Nephron progenitor cell (in vitro differentiated cells): ENCODE data around the gene ADSS2.

ENCODE experiments used
- DNase-seq: peaks from one replicate; pipeline ENCODE4 v3.0.0; 2021
- H3K27ac Mint-ChIP-seq: 2 replicates; pipeline ENCODE4 v1.8.0; 2021; ENCODE audit warnings: mild to moderate bottlenecking, moderate library complexity, mixed read lengths
- H3K27me3 Mint-ChIP-seq: 2 replicates; pipeline ENCODE4 v1.8.0; 2021; ENCODE audit warnings: mild to moderate bottlenecking, low read depth, mixed read lengths; ENCODE audit not compliant: poor library complexity
- H3K36me3 Mint-ChIP-seq: 2 replicates; pipeline ENCODE4 v1.8.0; 2021; ENCODE audit warnings: low read depth, mixed read lengths
- H3K4me1 Mint-ChIP-seq: 2 replicates; pipeline ENCODE4 v1.8.0; 2021; ENCODE audit warnings: mixed read lengths
- H3K4me3 Mint-ChIP-seq: 2 replicates; pipeline ENCODE4 v1.8.0; 2021; ENCODE audit warnings: mild to moderate bottlenecking, moderate library complexity, mixed read lengths
- H3K9me3 Mint-ChIP-seq: 2 replicates; pipeline ENCODE4 v1.8.0; 2021; ENCODE audit warnings: mild to moderate bottlenecking, moderate library complexity, mixed read lengths
- CTCF ChIP-seq: fragments of 200-600 bp; sonication (generic); IDR thresholded peaks from 2 replicates; pipeline ENCODE4 v1.5.0; 2021; ENCODE audit warnings: antibody characterized with exemption

Gene ADSS2

DNA sequence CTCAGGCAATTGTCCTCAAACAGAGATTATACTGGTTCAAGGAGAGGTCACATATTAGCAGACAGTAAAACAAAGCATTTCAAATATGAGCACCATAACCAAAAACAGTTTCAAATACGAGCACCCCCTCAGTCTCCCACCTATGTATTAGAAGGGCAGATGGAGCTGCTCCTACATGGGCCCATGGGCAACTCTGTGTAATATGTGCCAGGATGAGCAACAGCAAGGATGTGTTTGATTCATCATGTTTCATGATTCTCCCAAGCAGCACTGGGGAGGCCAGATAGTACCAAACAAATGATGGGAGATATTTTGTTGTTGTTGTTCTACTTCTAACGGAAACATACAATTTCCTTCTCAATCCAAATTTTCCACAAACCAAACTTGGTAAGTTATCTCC, 8.9 kb downstream of the ADSS2 start:
- Mint-ChIP-seq H3K27ac (no peak overlapping the region), H3K4me1 (peaks cover 42% of the 10 kb centered on the region), H3K9me3 (peaks cover 4% of the 10 kb centered on the region), H3K36me3 (peaks cover 22% of the 10 kb centered on the region), H3K4me3 (no peak overlapping the region), H3K27me3 (no peaks in the 10 kb centered on the region)
- no peak for DNase-seq
- TF ChIP-seq CTCF = no peak

DNA sequence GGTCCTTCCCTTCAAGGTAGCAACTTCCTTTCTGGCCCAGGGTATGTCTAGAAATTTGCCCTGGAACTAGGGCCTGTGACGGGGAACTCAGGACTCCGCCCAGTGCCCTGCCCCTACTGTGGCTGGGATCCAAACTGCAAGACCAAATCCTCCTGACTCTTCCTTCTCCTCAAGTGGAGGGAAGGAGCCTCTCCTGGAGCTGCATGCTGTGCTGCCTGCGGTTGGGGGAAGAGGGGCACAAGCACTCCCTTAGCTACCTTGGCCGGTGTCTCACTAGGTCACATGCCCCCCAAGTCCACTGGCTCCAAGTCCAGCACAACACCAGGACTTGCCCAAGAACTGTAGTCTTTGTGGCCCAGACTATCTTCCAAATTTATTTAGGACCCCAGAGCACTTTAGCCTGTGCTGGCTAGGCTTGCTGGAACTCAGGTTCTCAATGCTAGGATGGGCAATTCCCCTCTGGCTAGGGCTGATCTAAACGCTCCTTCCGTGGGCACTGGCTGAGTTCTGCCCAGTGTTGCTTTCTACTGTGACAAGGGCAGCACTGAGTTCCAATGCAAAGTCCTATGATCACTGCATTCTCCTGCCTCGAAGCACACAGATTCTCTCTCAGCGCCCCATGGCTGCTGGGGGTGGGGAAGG, 12.2 kb downstream of the ADSS2 start:
- H3K27ac Mint-ChIP-seq = no peak overlapping the region
- no peaks in the 10 kb centered on the region for H3K27me3 Mint-ChIP-seq
- peaks cover 10% of the 10 kb centered on the region for H3K4me1 Mint-ChIP-seq
- TF ChIP-seq CTCF = no peak
- DNase-seq = no peak
- H3K4me3 Mint-ChIP-seq = no peak overlapping the region
- peaks cover 29% of the 10 kb centered on the region for H3K36me3 Mint-ChIP-seq
- H3K9me3 Mint-ChIP-seq = no peaks in the 10 kb centered on the region

DNA sequence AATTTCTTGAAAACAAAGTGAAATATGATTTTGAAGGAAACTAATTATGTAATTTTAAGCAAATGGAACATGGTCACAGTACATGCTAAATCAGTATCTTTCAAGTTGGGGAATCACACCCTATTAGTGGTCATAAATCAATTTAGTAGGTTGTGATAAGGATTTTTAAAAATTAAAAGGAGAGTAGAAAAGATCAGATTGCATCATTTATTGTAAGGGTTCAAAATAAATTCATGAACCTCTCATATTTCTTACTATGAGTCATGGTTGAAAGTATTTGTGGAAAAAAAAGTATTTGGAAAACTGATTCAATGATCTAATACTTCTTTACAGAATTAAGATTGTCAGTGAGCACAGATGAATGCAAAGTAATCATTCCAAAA, 14.6 kb downstream of the ADSS2 start:
- H3K36me3 Mint-ChIP-seq = peaks cover 24% of the 10 kb centered on the region
- peaks cover 10% of the 10 kb centered on the region for H3K4me1 Mint-ChIP-seq
- TF ChIP-seq CTCF = no peak
- H3K9me3 Mint-ChIP-seq = no peaks in the 10 kb centered on the region
- DNase-seq = no peak
- no peak overlapping the region for H3K4me3 Mint-ChIP-seq
- no peaks in the 10 kb centered on the region for H3K27me3 Mint-ChIP-seq
- H3K27ac Mint-ChIP-seq = no peak overlapping the region

DNA sequence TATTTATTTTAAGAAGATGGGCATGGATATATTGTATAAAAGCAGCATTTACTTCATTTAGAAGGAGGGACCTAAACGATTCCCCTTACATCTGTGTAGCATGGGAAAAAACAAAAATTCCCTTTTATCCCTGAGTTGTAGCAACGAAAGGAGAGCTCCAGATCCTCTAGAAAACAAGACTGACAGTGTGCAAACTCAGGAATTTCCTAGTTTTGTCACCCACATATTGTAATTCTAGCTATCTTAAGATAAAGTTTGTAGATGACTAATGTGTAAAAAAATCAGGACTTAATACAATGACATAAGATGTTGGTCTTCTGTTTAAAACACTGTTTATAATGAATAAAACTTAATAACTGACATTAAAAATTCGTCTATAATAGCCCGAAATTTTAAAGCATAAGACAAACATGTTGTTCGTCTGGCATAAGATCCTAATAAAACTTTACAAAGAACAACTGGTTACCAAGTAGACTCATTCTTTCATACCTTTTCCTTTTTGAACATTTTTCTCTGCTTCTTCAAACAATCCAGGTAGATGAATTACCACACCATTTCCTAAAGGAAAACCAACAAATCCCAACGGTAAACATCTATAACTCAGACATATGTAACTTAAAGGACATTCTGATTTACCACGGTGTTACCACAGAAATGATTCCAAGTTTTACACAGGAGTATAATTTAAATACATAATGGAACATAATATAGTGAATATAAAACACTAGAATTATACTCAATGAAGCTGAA, 15.2 kb downstream of the ADSS2 start:
- DNase-seq = no peak
- TF ChIP-seq CTCF = no peak
- peaks cover 24% of the 10 kb centered on the region for H3K36me3 Mint-ChIP-seq
- peak overlapping the region; percentile 24 for H3K27ac Mint-ChIP-seq
- peaks cover 10% of the 10 kb centered on the region for H3K4me1 Mint-ChIP-seq
- H3K27me3 Mint-ChIP-seq = no peaks in the 10 kb centered on the region
- H3K9me3 Mint-ChIP-seq = no peaks in the 10 kb centered on the region
- no peak overlapping the region for H3K4me3 Mint-ChIP-seq

GRCh38 chr1:244435562-244436205, 16.0 kb downstream of the ADSS2 start:
- TF ChIP-seq CTCF = no peak
- Mint-ChIP-seq H3K36me3 (peaks cover 24% of the 10 kb centered on the region), H3K4me3 (no peak overlapping the region), H3K27me3 (no peaks in the 10 kb centered on the region), H3K4me1 (peaks cover 10% of the 10 kb centered on the region), H3K9me3 (no peaks in the 10 kb centered on the region), H3K27ac (peak overlapping the region; percentile 43)
- no peak for DNase-seq
